ENCODE results near the gene ICE2. TPM values are rescaled to one million over a fixed set of nuclear protein-coding genes. Genes with fewer than 3 reads are reported as not detected.

The ICE2 gene
- total RNA-seq, 2 experiments from 2014 or later, result 72.0 to 72.8 TPM

- H3K9me3 Mint-ChIP-seq, result no peaks in the 10 kb centered on the region
- no peak overlapping the region for H3K4me3 Mint-ChIP-seq
- DNase-seq, result no peak
- no peaks in the 10 kb centered on the region for H3K36me3 Mint-ChIP-seq
- no peak overlapping the region for H3K27ac Mint-ChIP-seq
- peaks cover 9% of the 10 kb centered on the region for H3K27me3 Mint-ChIP-seq
- H3K4me1 Mint-ChIP-seq, result no peaks in the 10 kb centered on the region
These were observed 95.9 kb downstream of the ICE2 start for GRCh38 chr15:60382773-60383674.

GRCh38 chr15:60381148-60381788 lies 97.7 kb downstream of the ICE2 start:
- Mint-ChIP-seq H3K27me3 (no peaks in the 10 kb centered on the region), H3K36me3 (no peaks in the 10 kb centered on the region), H3K9me3 (no peaks in the 10 kb centered on the region), H3K4me3 (no peak overlapping the region), H3K27ac (no peak overlapping the region), H3K4me1 (no peaks in the 10 kb centered on the region)
- no peak for DNase-seq

- H3K4me3 Mint-ChIP-seq, result no peak overlapping the region
- no peak overlapping the region for H3K27ac Mint-ChIP-seq
- H3K4me1 Mint-ChIP-seq, result no peaks in the 10 kb centered on the region
- H3K27me3 Mint-ChIP-seq, result no peaks in the 10 kb centered on the region
- no peak for DNase-seq
- H3K36me3 Mint-ChIP-seq, result no peaks in the 10 kb centered on the region
- H3K9me3 Mint-ChIP-seq, result no peaks in the 10 kb centered on the region
These were observed 99.2 kb downstream of the ICE2 start for GRCh38 chr15:60379525-60380274.

GRCh38 chr15:60379185-60379524 lies 99.8 kb downstream of the ICE2 start:
- H3K36me3 Mint-ChIP-seq, result no peaks in the 10 kb centered on the region
- no peaks in the 10 kb centered on the region for H3K27me3 Mint-ChIP-seq
- no peaks in the 10 kb centered on the region for H3K9me3 Mint-ChIP-seq
- H3K4me1 Mint-ChIP-seq, result no peaks in the 10 kb centered on the region
- DNase-seq, result no peak
- H3K27ac Mint-ChIP-seq, result no peak overlapping the region
- no peak overlapping the region for H3K4me3 Mint-ChIP-seq

- H3K27ac Mint-ChIP-seq, result no peak overlapping the region
- H3K4me3 Mint-ChIP-seq, result no peak overlapping the region
- no peaks in the 10 kb centered on the region for H3K27me3 Mint-ChIP-seq
- no peaks in the 10 kb centered on the region for H3K9me3 Mint-ChIP-seq
- H3K4me1 Mint-ChIP-seq, result no peaks in the 10 kb centered on the region
- DNase-seq, result no peak
- H3K36me3 Mint-ChIP-seq, result no peaks in the 10 kb centered on the region
These were observed 102.3 kb downstream of the ICE2 start for GRCh38 chr15:60376677-60377095.

GRCh38 chr15:60375306-60375705 lies 103.6 kb downstream of the ICE2 start:
- DNase-seq, result no peak
- no peak overlapping the region for H3K27ac Mint-ChIP-seq
- no peaks in the 10 kb centered on the region for H3K27me3 Mint-ChIP-seq
- H3K36me3 Mint-ChIP-seq, result no peaks in the 10 kb centered on the region
- peaks cover 11% of the 10 kb centered on the region for H3K4me1 Mint-ChIP-seq
- no peaks in the 10 kb centered on the region for H3K9me3 Mint-ChIP-seq
- no peak overlapping the region for H3K4me3 Mint-ChIP-seq

GRCh38 chr15:60374628-60375081 lies 104.3 kb downstream of the ICE2 start:
- no peaks in the 10 kb centered on the region for H3K9me3 Mint-ChIP-seq
- peaks cover 11% of the 10 kb centered on the region for H3K4me1 Mint-ChIP-seq
- no peak for DNase-seq
- H3K27ac Mint-ChIP-seq, result no peak overlapping the region
- no peak overlapping the region for H3K4me3 Mint-ChIP-seq
- no peaks in the 10 kb centered on the region for H3K27me3 Mint-ChIP-seq
- H3K36me3 Mint-ChIP-seq, result no peaks in the 10 kb centered on the region

- no peak overlapping the region for H3K4me3 Mint-ChIP-seq
- no peak for DNase-seq
- no peaks in the 10 kb centered on the region for H3K9me3 Mint-ChIP-seq
- no peaks in the 10 kb centered on the region for H3K27me3 Mint-ChIP-seq
- H3K36me3 Mint-ChIP-seq, result no peaks in the 10 kb centered on the region
- no peak overlapping the region for H3K27ac Mint-ChIP-seq
- H3K4me1 Mint-ChIP-seq, result peaks cover 11% of the 10 kb centered on the region
These were observed 104.7 kb downstream of the ICE2 start for GRCh38 chr15:60374209-60374608.

GRCh38 chr15:60373745-60374144 lies 105.2 kb downstream of the ICE2 start:
- no peak for DNase-seq
- H3K4me1 Mint-ChIP-seq, result peaks cover 11% of the 10 kb centered on the region
- no peak overlapping the region for H3K4me3 Mint-ChIP-seq
- H3K9me3 Mint-ChIP-seq, result no peaks in the 10 kb centered on the region
- H3K36me3 Mint-ChIP-seq, result no peaks in the 10 kb centered on the region
- H3K27me3 Mint-ChIP-seq, result no peaks in the 10 kb centered on the region
- H3K27ac Mint-ChIP-seq, result no peak overlapping the region

GRCh38 chr15:60373327-60373726 lies 105.6 kb downstream of the ICE2 start:
- peaks cover 11% of the 10 kb centered on the region for H3K4me1 Mint-ChIP-seq

GRCh38 chr15:60372756-60373155 lies 106.2 kb downstream of the ICE2 start:
- no peaks in the 10 kb centered on the region for H3K9me3 Mint-ChIP-seq
- H3K27ac Mint-ChIP-seq, result no peak overlapping the region
- H3K4me1 Mint-ChIP-seq, result peaks cover 11% of the 10 kb centered on the region
- DNase-seq, result no peak
- no peak overlapping the region for H3K4me3 Mint-ChIP-seq
- H3K27me3 Mint-ChIP-seq, result no peaks in the 10 kb centered on the region
- no peaks in the 10 kb centered on the region for H3K36me3 Mint-ChIP-seq

More at GRCh38 chr15:60373327-60373726, 105.6 kb downstream of the ICE2 start:
- H3K36me3 Mint-ChIP-seq, result no peaks in the 10 kb centered on the region
- no peak for DNase-seq
- H3K27me3 Mint-ChIP-seq, result no peaks in the 10 kb centered on the region
- no peaks in the 10 kb centered on the region for H3K9me3 Mint-ChIP-seq
- H3K27ac Mint-ChIP-seq, result no peak overlapping the region
- no peak overlapping the region for H3K4me3 Mint-ChIP-seq

GRCh38 chr15:60372227-60372626 lies 106.7 kb downstream of the ICE2 start:
- Mint-ChIP-seq H3K4me1 (peaks cover 11% of the 10 kb centered on the region), H3K36me3 (no peaks in the 10 kb centered on the region), H3K27me3 (no peaks in the 10 kb centered on the region), H3K4me3 (no peak overlapping the region), H3K9me3 (no peaks in the 10 kb centered on the region), H3K27ac (no peak overlapping the region)
- DNase-seq, result no peak

GRCh38 chr15:60371175-60372051 lies 107.5 kb downstream of the ICE2 start:
- Mint-ChIP-seq H3K36me3 (no peaks in the 10 kb centered on the region), H3K4me3 (no peak overlapping the region), H3K9me3 (no peaks in the 10 kb centered on the region), H3K27me3 (no peaks in the 10 kb centered on the region), H3K4me1 (peaks cover 11% of the 10 kb centered on the region), H3K27ac (no peak overlapping the region)
- peak; percentile 8 for DNase-seq

- Mint-ChIP-seq H3K36me3 (peaks cover 2% of the 10 kb centered on the region), H3K27me3 (no peaks in the 10 kb centered on the region), H3K4me1 (peaks cover 11% of the 10 kb centered on the region), H3K9me3 (no peaks in the 10 kb centered on the region), H3K27ac (no peak overlapping the region), H3K4me3 (no peak overlapping the region)
- no peak for DNase-seq
These were observed 108.1 kb downstream of the ICE2 start for GRCh38 chr15:60370869-60371136.

Data from activated naive CD8-positive, alpha-beta T cell treated with anti-CD3 and anti-CD28 coated beads for 36 hours (primary cell).